Heart left ventricle (tissue), 13 donors: ENCODE data around the gene ASB14.

Experiments used
- CTCF ChIP-seq, 12 donors: fragments of 200-600 bp; sonication (generic) in 4 of 12; IDR thresholded peaks; one replicate each; pipeline versions ENCODE4 v1.5.0 to v1.8.0; 2018 to 2022; ENCODE audit warnings: antibody characterized with exemption in 12 of 12, mild to moderate bottlenecking in 5 of 12
- POLR2A ChIP-seq, 2 donors: fragments of 450-650 bp; IDR thresholded peaks; one replicate each; pipeline ENCODE4 v1.6.1; 2017; ENCODE audit warnings: antibody characterized with exemption in 2 of 2, mild to moderate bottlenecking in 2 of 2, moderate library complexity in 2 of 2
- donor health status: ischemic (EF 13 %, LVEDD 7.1; RV severe dilation, severe dysfunction).
- donor health status: DM: no; HTN: yes; CAD: no.
- donor health status: DM: no; HTN: no; CAD: no.
- donor health status: ischemic (EF 25% LVEDD 6.9; RV normal size, moderate dysfunction).
- donor health status: ischemic (EF 25% LVEDD 5.7; RV mildly dilated, moderate dysfunction).
- donor health status: ischemic (EF 35%, LVEDD 5.7; RV mildly dilated, moderate dysfunction).
- donor health status: nonischemic (EF 11% LVEDD 7.7; RV severe dilation, severe dysfunction).
- donor health status: DM: yes; HTN: yes; CAD: no.
- donor health status: PGD.
- donor health status: ischemic (EF 29% LVEDD 5.4; RV normal size, mild dysfunction).
- donor health status: nonischemic (EF 23%, LVEDD 6.1; RV moderate dilation, normal function).

- TF ChIP-seq CTCF (IDR thresholded peaks at IDR 0.05), result no peak
- no peak for TF ChIP-seq POLR2A (IDR thresholded peaks at IDR 0.05)
Observed at GRCh38 chr3:57261929-57262328, 30.6 kb downstream of the ASB14 start.
